WERI-Rb-1 (cell line): ENCODE data around the gene SLITRK1.
A peak's percentile ranks its signal among the peaks of the same experiment; 100 is the strongest.

ENCODE experiments used
- DNase-seq: peaks from one replicate; pipeline ENCODE4 v3.0.0-alpha.2; 2020
- H3K27ac ChIP-seq: fragments of 250-450 bp; sonication (Bioruptor Pico); 2 replicates; pipeline ENCODE4 v1.5.1; 2020; ENCODE audit warnings: mild to moderate bottlenecking, moderate library complexity
- H3K27me3 ChIP-seq: fragments of 250-450 bp; sonication (Bioruptor Pico); 2 replicates; pipeline ENCODE4 v1.5.1; 2021; ENCODE audit warnings: mild to moderate bottlenecking, low read depth, moderate library complexity; ENCODE audit not compliant: insufficient read depth, severe bottlenecking
- H3K36me3 ChIP-seq: fragments of 250-450 bp; sonication (Bioruptor Pico); 2 replicates; pipeline ENCODE4 v1.5.1; 2020; ENCODE audit warnings: mild to moderate bottlenecking, moderate library complexity
- H3K4me3 ChIP-seq: 2 replicates; pipeline ENCODE4 v1.5.1; 2011; ENCODE audit warnings: low read depth, mild to moderate bottlenecking, control low read depth, low read length
- H3K9me3 ChIP-seq: fragments of 250-450 bp; sonication (Bioruptor Pico); 2 replicates; pipeline ENCODE4 v1.5.1; 2021; ENCODE audit warnings: mild to moderate bottlenecking, moderate library complexity; ENCODE audit not compliant: severe bottlenecking
- CTCF ChIP-seq: IDR thresholded peaks from 2 replicates; pipeline ENCODE4 v1.5.1; 2011; ENCODE audit warnings: low read depth, mild to moderate bottlenecking, control low read depth, inconsistent platforms, low read length

The SLITRK1 gene

GRCh38 chr13:83881917-83882605, at the start of gene SLITRK1:
Gene SLITRK1, minus strand, starts transcription at chr13:83882474. Its CDS starts 967 bp downstream, at chr13:83881507.
- peak; percentile 19; the same call in 1 of the 2 replicates for TF ChIP-seq CTCF
- Histone ChIP-seq H3K9me3 (no peaks in the 10 kb centered on the region), H3K27ac (no peak within 1 kb of the TSS), H3K27me3 (peaks cover 43% of the 10 kb centered on the region), H3K36me3 (no peaks in the 10 kb centered on the region), H3K4me3 (peak within 1 kb of the TSS; percentile 71)
- peak; percentile 89 for DNase-seq

- no peak overlapping the region for H3K4me3 ChIP-seq
- H3K27me3 ChIP-seq = no peaks in the 10 kb centered on the region
- H3K27ac ChIP-seq = no peak overlapping the region
- no peak for TF ChIP-seq CTCF
- no peak for DNase-seq
- no peaks in the 10 kb centered on the region for H3K9me3 ChIP-seq
- H3K36me3 ChIP-seq = no peaks in the 10 kb centered on the region
These were observed 46.9 kb upstream of the SLITRK1 start for GRCh38 chr13:83929157-83929556.

DNA sequence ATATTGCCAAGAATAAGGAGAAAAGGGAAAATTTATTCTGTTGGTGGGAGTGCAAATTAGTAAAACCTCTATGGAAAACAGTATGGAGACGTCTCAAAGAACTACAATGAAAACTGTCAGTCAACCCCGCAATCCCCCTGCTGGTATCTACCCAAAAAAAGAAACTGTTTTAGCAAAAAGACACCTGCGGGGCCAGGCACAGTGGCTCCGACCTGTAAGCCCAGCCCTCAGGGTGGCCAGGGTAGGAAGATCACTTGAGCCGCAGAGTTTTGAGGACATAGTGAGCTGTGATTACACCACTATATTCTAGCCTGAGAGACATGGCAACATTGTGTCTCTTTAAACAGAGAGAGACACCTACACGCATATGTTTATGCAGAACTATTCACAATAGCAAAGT, 37.5 kb upstream of the SLITRK1 start:
- no peak for TF ChIP-seq CTCF
- no peak for DNase-seq
- no peak overlapping the region for H3K4me3 ChIP-seq
- H3K27me3 ChIP-seq = no peaks in the 10 kb centered on the region
- H3K9me3 ChIP-seq = no peaks in the 10 kb centered on the region
- H3K36me3 ChIP-seq = no peaks in the 10 kb centered on the region
- no peak overlapping the region for H3K27ac ChIP-seq

- H3K27me3 ChIP-seq = no peaks in the 10 kb centered on the region
- no peaks in the 10 kb centered on the region for H3K36me3 ChIP-seq
- no peak for TF ChIP-seq CTCF
- no peak for DNase-seq
- no peaks in the 10 kb centered on the region for H3K9me3 ChIP-seq
- H3K4me3 ChIP-seq = no peak overlapping the region
- H3K27ac ChIP-seq = no peak overlapping the region
These were observed 32.1 kb upstream of the SLITRK1 start for GRCh38 chr13:83914368-83914767.

- DNase-seq = no peak
- Histone ChIP-seq H3K4me3 (no peak overlapping the region), H3K36me3 (no peaks in the 10 kb centered on the region), H3K9me3 (no peaks in the 10 kb centered on the region), H3K27me3 (no peaks in the 10 kb centered on the region), H3K27ac (no peak overlapping the region)
- no peak for TF ChIP-seq CTCF
These were observed 25.1 kb upstream of the SLITRK1 start for GRCh38 chr13:83907196-83907989.
